GM18505 (cell line): ENCODE measurements around the gene AGAP3.

Source experiments
- ATAC-seq: cut with Tn5 transposase; IDR thresholded peaks from one replicate; pipeline ENCODE4 v1.9.1; 2021; ENCODE audit not compliant: unreplicated experiment
- POLR2A ChIP-seq: IDR thresholded peaks from 4 replicates; pipeline ENCODE4 v1.6.1; 2011; ENCODE audit warnings: borderline replicate concordance; ENCODE audit not compliant: insufficient read depth, insufficient read length; ENCODE audit errors: extremely low read depth

Gene AGAP3

DNA sequence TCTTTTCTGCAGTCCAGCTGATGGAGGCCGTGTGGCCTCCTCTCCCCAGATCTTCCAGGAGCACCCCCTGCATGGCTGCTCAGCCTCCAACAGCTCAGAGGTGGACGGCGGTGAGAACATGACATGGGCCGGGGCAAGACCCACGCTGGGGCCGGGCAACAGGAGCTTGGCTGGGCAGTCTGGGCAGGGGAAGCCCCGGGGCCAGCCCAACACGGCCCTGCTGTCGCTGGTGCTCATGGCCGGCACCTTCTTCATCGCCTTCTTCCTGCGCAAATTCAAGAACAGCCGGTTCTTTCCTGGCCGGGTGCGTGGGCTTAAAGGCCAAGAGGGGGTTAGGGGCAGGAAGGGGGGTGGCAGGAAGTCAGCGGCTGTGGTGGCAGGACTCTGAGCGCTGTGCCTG is 12.3 kb upstream of the AGAP3 start:
- TF ChIP-seq POLR2A: no peak
- ATAC-seq: no peak

DNA sequence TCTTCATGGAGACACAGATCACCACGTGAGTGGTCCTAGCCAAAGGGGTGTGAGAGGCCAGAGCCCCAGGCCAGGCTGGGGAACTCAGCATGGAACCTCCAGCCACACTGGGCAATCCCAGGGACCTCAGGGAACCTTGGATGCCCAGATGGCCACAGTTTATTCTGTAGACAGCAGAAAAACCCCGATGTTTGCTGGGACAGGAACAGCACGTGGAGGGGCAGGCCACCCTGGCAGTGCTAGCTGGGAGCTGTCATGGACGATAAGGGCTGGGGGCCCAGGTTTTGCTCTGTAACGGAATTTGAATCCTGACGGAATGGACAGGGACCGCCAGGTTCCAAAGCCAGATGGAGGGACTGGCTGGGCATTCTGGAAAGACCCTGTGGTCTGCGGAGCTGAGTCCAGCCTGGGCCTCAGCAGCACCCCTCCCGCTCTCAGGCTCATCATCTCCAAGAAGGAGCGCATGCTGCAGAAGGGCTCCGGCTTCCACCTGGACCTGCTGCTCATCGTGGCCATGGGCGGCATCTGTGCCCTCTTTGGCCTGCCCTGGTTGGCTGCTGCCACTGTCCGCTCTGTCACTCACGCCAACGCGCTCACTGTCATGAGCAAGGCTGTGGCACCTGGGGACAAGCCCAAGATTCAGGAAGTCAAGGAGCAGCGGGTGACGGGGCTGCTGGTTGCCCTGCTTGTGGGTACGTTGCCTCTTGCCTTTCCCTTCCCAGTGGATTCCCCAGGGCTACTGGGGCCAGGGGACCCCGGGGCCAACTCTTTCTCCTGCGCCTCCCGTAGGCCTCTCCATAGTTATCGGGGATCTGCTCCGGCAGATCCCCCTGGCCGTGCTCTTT is 11.2 kb upstream of the AGAP3 start:
- no peak for ATAC-seq
- no peak for TF ChIP-seq POLR2A

DNA sequence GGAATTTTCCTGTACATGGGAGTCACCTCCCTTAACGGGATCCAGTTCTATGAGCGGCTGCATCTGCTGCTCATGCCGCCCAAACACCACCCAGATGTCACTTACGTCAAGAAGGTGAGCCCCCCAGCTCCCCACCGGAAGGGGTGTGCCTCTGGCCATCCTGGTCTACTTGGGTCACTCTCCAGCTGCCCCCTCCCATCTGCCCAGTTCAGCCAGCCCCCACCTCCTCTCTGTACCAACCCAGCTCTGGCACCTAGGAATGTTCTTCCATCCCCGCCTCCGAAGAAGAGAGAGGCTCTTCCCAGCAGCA is 10.7 kb upstream of the AGAP3 start:
- ATAC-seq: no peak
- no peak for TF ChIP-seq POLR2A

DNA sequence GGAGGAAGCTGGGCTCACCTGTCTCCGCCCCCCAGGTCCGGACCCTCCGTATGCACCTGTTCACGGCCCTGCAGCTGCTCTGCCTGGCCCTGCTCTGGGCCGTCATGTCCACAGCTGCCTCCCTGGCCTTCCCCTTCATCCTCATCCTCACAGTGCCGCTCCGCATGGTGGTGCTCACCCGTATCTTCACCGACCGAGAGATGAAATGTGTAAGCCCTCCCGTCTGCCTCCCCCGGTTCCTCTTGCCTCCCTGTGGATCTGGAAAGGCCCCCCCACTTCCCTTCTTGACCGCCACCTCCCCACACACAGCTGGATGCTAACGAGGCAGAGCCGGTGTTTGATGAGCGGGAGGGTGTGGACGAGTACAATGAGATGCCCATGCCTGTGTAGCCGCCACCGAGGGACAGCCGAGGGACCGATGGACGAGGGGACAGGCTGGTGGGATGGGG is 10.3 kb upstream of the AGAP3 start:
- no peak for TF ChIP-seq POLR2A
- no peak for ATAC-seq

DNA sequence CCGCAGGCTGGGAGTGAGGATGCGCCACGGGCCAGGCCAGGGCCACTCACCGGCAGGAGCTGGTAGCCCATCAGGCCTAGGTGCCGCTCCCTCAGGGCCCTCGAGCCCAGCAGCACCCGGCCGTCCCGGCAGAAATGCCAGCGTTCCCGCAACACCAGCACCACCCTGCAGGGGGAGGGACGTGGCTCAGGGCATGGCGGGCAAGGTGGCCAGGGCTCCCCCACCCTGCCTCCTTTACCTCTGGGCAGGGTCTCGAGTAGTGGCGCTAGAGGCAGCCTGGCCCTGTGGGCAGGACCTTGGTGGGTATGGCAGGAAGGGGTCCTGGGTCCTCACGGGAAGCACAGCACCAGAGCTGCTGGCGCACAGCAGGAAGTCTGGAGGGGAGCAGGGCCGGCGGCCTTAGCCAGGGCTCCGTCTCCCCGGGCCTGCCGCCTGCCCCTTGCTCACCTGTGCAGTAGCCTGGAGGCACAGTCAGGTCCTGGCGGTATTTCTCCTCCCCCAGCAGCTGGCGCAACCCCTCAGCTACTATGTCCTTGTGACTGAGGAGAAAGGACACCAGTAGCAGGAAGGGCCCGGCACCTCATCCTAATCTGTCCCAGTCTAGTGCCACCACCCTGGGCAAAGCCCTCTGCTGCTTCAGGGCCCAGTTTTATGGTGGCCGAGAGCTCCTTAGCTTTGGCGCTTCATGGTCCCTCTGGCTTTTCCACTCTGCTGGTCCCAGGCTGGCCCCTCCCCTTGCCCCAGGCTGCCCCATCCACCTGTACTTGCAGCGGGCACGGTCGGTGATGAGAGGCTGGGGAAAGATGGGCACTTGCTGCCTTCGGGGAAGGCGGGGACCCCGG is 9.2 kb upstream of the AGAP3 start:
- ATAC-seq: no peak
- TF ChIP-seq POLR2A: no peak

DNA sequence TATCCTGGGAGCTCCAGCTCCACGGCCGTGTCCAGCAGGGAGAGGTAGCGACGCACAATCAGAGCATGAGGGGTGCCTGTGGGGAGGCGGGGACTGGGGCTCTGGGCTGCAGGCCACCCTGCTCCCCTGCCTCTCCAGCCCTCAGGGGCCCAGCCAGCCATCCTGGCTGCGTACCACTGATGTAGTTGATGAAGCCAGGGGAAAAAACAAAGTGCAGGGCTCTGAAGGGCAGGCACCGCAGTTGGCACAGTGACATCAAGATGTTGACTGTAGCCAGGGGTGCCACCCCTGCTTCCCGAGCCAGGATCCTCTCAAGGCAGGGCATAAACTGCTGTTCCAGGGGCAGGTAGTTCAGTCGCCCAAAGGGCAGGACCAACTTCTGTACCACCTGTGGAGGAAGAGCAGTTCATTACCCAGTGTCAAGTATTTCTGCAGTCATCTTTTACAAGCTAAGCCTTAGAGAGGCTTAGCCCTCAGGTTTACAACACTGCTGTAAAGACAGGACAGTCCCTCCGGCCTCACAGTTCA is 8.5 kb upstream of the AGAP3 start:
- no peak for ATAC-seq
- peak; percentile 7 for TF ChIP-seq POLR2A

DNA sequence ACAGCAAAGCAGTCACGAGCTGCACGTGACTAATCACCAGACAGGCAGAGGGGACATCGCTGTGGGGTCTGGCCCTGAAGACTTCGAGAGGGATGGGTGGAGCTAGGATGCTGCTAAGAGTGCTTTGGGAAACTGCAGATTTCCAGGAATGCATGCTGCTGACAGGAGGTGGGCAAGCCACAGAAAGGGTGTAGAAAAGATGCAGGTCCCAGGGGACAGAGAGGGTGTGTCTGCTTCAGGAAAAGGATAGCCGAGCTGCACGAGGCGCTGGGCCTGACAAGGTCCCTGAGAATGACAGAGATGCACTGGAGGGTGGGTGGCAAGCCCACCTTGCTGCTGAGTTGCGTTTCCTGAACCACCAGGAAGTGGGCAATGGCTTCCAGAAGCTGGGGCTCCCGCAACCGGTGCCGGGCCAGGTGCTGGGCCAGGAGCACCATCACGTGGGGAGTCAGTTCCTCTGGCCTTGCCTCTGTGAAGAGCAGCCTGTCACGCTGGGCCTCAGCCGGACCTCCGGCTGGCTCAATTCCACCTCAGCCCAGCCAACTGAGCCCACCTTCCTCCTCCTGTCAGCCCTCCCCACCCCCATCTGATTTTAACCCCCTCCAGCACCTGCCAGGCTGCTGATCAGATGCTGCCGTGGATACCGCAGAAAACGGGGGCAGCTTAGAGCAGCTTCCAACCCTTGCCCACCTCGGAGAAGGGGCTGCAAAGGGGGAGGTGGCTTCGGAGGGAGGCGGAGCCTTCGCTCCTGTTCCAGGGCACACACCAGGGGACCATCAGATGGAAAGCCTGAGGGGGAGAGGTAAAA is 7.8 kb upstream of the AGAP3 start:
- ATAC-seq: no peak
- TF ChIP-seq POLR2A: no peak

DNA sequence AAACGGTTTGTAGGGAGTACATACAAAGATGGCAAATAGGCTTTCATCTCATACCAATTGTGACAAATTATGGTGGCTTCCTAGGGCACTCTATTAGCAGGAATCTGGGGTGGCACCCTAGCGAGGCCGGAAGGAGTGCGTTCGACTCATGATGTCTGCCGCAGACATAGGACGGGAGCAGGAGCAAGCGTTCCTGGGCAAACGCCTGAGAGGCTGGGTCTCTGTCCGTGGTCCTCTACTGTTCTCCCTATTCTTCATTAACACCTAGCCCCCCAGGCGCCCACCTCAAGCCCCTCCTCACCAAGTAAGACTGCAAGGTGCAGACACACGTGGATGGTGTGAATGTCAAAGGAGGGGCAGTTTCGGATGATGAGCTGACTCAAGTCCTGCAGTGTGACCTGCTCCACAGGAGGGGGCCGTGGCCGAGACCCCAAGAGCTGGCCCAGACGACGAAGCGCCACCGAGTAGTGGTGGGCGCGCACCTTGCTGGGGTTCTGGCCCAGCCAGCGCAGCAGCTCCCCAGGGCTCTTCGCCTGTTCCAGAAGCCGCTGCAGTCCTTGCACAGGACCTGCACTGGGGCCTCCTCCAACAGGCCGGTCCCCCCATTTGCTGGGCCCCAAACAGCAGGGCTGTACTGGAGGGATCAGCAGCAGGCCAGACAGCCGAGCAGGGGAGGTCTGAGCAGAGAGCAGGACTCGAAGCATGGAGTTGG is 6.9 kb upstream of the AGAP3 start:
- TF ChIP-seq POLR2A: no peak
- ATAC-seq: no peak

DNA sequence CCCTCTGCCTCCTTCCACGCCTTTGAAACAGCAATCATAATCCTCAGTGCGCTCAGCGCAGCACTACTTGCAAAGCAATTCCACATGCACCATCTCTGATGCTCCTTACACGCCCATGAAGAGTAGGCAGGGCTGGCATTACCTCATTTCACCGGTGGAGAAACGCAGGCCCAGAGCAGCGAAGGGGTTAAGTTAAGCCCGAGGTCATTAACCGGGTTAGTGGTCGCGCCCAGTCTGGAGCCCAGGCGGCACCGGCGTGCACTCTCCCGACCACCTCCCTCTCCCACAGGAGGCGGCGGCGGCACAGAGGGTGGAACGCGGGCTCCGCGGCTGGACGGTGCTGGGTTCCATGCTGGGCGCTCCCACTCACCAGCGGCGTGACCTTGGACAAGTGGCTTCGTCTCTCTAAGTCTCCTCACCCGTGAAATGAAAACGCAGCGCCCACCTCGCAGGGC is 6.2 kb upstream of the AGAP3 start:
- peak; percentile 2 for ATAC-seq

DNA sequence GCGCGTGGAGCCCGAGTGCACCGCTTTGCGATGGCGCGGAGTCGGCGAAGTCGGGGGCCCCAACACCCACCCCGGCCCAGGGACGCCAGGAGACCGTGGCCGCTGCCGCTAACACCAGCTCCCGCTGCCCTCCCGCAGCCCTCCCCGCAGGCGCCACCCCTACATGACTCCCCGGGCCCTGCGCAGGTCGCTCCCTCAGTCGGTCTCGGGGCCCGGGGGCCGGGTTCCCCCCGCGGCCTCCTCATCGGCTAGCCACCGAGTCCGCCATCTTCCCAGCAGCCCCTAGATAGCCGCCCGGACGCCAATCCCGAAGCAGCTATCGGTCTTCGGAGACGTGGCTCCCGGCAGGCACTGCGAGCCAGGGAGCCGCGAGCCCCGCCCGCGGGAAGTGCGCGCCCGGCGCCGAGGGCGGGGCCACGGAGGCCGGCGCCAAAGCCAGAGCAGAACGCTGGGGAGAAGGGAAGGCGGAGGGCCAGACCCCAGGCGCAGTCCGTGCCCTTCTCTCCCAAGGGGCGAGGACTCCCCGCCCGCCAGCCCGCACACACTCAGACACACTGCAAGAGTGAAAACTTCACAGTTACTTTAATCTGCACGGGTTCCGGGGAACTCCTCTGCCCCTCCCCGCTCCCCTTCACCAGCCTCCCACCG is 5.6 kb upstream of the AGAP3 start, which contains the start of gene FASTK:
Gene FASTK (minus strand): TSS at position 288 of the 648 bp plus-strand sequence. CDS start 43 bp downstream, at position 245.
- TF ChIP-seq POLR2A: peak; percentile 90
- ATAC-seq: peak; percentile 76

More for the DNA sequence above, 6.2 kb upstream of the AGAP3 start:
- no peak for TF ChIP-seq POLR2A

DNA sequence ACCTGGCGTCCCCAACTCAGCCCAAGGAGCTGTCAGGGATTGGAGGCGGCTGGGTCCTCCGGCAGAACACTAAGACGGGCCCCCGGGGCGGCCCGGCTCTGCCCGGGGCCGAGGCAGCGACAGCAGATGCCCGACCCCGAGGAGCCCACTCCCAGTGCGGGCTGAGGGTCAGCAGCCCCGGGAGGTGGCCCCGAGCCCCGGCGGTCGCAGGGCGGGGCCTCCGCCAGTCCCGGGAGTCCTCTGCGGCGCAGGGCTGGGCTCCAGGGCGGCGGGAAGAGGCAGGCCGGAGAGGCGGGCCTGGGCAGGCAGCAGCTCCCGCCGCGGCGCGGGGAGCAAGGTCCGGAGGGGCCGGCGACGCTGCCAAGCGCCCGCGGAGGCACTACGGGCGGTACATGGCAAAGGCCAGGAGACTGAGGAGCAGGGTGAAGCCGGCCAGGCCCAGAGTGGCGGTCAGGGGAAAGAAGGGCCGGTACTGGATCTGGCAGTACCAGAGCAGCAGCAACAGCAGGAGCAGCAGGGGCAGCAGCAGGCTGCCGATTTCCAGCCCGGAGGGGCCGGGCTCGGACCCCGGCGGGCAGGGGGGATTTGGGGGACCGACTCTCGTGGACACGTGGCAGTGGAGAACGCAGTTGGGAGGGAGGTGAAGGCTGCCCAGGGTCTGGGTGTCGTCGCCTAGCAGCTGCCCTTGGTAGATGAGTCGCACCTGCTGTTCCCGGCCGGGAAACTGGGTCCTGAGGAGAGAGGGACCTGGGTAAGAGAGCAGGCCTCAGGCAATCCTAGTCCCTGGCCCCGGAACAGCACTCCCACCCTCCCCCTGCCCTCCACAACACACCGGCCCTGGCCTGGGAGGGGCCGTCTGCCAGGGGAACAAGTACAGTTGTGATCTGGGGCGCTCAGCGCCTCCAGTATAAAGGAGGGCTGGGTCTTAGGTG is 4.8 kb upstream of the AGAP3 start:
- ATAC-seq: no peak
- TF ChIP-seq POLR2A: no peak
